K562 (cell line): ENCODE data around the gene MFSD11. TPM values are rescaled to one million over a fixed set of nuclear protein-coding genes. Genes with fewer than 3 reads are reported as not detected.

Experiments used
- ESRRB ChIP-seq: fragments of 250-450 bp; sonication (Bioruptor Pico); IDR thresholded peaks from 2 replicates; pipeline ENCODE4 v1.5.0; 2020; ENCODE audit warnings: mild to moderate bottlenecking, moderate library complexity, borderline replicate concordance
- FOXK2 ChIP-seq, 2 experiments: fragments of 450-650 bp; IDR thresholded peaks in 1 of 2; conservative IDR thresholded peaks in 1 of 2; 2 replicates each; pipeline ENCODE4 v1.6.1; 2016; ENCODE audit warnings: low read depth in 2 of 2, mild to moderate bottlenecking in 1 of 2
- GATA2 ChIP-seq: sonication (generic); formaldehyde crosslinking; IDR thresholded peaks from 2 replicates; pipeline ENCODE4 v1.4.0; 2020; ENCODE audit warnings: mild to moderate bottlenecking, missing genetic modification reagents
- HDGF ChIP-seq: fragments of 450-650 bp; IDR thresholded peaks from 2 replicates; pipeline ENCODE4 v1.6.1; 2016
- L3MBTL2 ChIP-seq: fragments of 450-650 bp; IDR thresholded peaks from 2 replicates; pipeline ENCODE4 v1.6.1; 2016; ENCODE audit warnings: mild to moderate bottlenecking, moderate library complexity
- NFE2 ChIP-seq: IDR thresholded peaks from 2 replicates; pipeline ENCODE4 v1.6.1; 2014; ENCODE audit warnings: antibody characterized with exemption, low read depth
- NFIX ChIP-seq: fragments of 250-450 bp; sonication (Bioruptor Pico); IDR thresholded peaks from 2 replicates; pipeline ENCODE4 v1.4.0; 2020; ENCODE audit warnings: low read depth, mild to moderate bottlenecking, moderate library complexity
- NRF1 ChIP-seq, 2 experiments: fragments of 450-650 bp; IDR thresholded peaks in 1 of 2; conservative IDR thresholded peaks in 1 of 2; 2 replicates each; pipeline ENCODE4 v1.6.1; 2014; ENCODE audit warnings: mild to moderate bottlenecking in 2 of 2
- POLR2AphosphoS5 ChIP-seq: IDR thresholded peaks from 2 replicates; pipeline ENCODE4 v1.6.1; 2011; ENCODE audit warnings: mild to moderate bottlenecking, low read depth, low read length, moderate library complexity; ENCODE audit not compliant: control insufficient read depth, insufficient read depth
- SMAD1 ChIP-seq: fragments of 150-350 bp; IDR thresholded peaks from 2 replicates; pipeline ENCODE4 v1.6.1; 2014; ENCODE audit warnings: low read length, low read depth; ENCODE audit not compliant: partially characterized antibody
- SMARCA4 ChIP-seq: fragments of 450-650 bp; IDR thresholded peaks from 2 replicates; pipeline ENCODE4 v1.6.1; 2016
- SP1 ChIP-seq: sonication (generic); formaldehyde crosslinking; IDR thresholded peaks from 2 replicates; pipeline ENCODE4 v1.8.1; 2022; ENCODE audit warnings: mild to moderate bottlenecking, missing genetic modification reagents
- SRSF9 ChIP-seq: fragments of 200-400 bp; formaldehyde crosslinking; IDR thresholded peaks from 2 replicates; pipeline ENCODE4 v1.6.1; 2017; ENCODE audit warnings: low read depth, low read length, borderline replicate concordance
- ZBTB11 ChIP-seq, 3 experiments: fragments of 200-800 bp in 1 of 3; fragments of 250-450 bp in 1 of 3; fragments of 450-650 bp in 1 of 3; sonication (Bioruptor Pico) in 1 of 3; sonication (Bioruptor generic) in 1 of 3; formaldehyde crosslinking in 1 of 3; IDR thresholded peaks; 2 replicates each; pipeline versions ENCODE4 v1.6.1 to v1.8.0; 2016 to 2022; ENCODE audit warnings: mild to moderate bottlenecking in 2 of 3, missing genetic modification characterization in 2 of 3, missing compliant biosample characterization in 1 of 3, moderate library complexity in 1 of 3
- ZBTB2 ChIP-seq: fragments of 450-650 bp; IDR thresholded peaks from 2 replicates; pipeline ENCODE4 v1.6.1; 2016; ENCODE audit warnings: antibody characterized with exemption
- ZFP36 ChIP-seq: fragments of 150-350 bp; IDR thresholded peaks from 2 replicates; pipeline ENCODE4 v1.6.1; 2018; ENCODE audit warnings: low read length, low read depth; ENCODE audit not compliant: partially characterized antibody
- ZNF217 ChIP-seq: sonication (generic); formaldehyde crosslinking; IDR thresholded peaks from 2 replicates; pipeline ENCODE4 v1.8.0; 2022; ENCODE audit warnings: mild to moderate bottlenecking, missing genetic modification reagents
- ZNF696 ChIP-seq: fragments of 250-450 bp; sonication (Bioruptor Pico); conservative IDR thresholded peaks from 2 replicates; pipeline ENCODE4 v1.4.0; 2020; ENCODE audit warnings: mild to moderate bottlenecking, moderate library complexity
- polyA plus RNA-seq, 8 experiments: library from polyadenylated mRNA; depleted of rRNA in 4 of 8; stranded (reverse) in 5 of 8; unstranded in 3 of 8; fragments of >200 nt; fragmentation: Nextera tagmentation in 2 of 8; fragmentation: Illumina TruSeq in 1 of 8; extraction: Ambion mirVana in 2 of 8; extraction: Trizol in 1 of 8; gene quantifications; 2 replicates each; pipeline versions ENCODE4 v1.2.1 to v1.2.3, GENCODE V29; 2011 to 2014; ENCODE audit warnings: inconsistent platforms in 1 of 8, missing spikeins in 1 of 8
- total RNA-seq, 7 experiments: library from RNA; depleted of rRNA in 6 of 7; stranded (reverse); fragments of >200 nt in 6 of 7; fragmentation: Illumina TruSeq in 2 of 7; extraction: Trizol in 2 of 7; gene quantifications; 2 replicates each; pipeline versions ENCODE4 v1.2.1 to v1.2.3, GENCODE V29; 2011 to 2021; ENCODE audit warnings: low replicate concordance in 1 of 7
- TF ChIP-seq, protein P1 (sequence below), 2 experiments: IDR thresholded peaks in 1 of 2; conservative IDR thresholded peaks in 1 of 2; 2 replicates each; pipeline ENCODE4 v1.6.1; 2016; ENCODE audit warnings: low read depth in 2 of 2, mild to moderate bottlenecking in 1 of 2, missing compliant biosample characterization in 1 of 2, missing genetic modification characterization in 1 of 2, moderate library complexity in 1 of 2

MFSD11 gene
- total and polyA plus RNA-seq, 9 of the 15 experiments (the other 6 are each of a cell fraction or from before 2014, with no cell fraction given) = 14.4 to 24.5 (median 19.9) TPM

- TF ChIP-seq ZBTB11 (CRISPR knock-in tag; IDR thresholded peaks at IDR 0.05) (peak in 1 of 3 experiments; percentile 84; a peak in 2 of 6 replicates), POLR2AphosphoS5 (no peak; the same call in none of the 2 replicates), ZBTB2 (0 out of 2 replicates have a peak, but pooled peaks have one; percentile 19), ZNF696 (CRISPR knock-in tag) (no peak), GATA2 (CRISPR knock-in tag) (peak; percentile 79), SMAD1 (no peak), HDGF (no peak), FOXK2 (conservative IDR thresholded peaks at IDR 0.05 in 1 of 2, IDR thresholded peaks at IDR 0.05 in 1 of 2; ENCODE audit: low read depth in 2 of 2) (no peak), SP1 (CRISPR knock-in tag) (peak; percentile 65), SMARCA4 (0 out of 2 replicates have a peak, but pooled peaks have one; percentile 14), ESRRB (CRISPR knock-in tag) (no peak), L3MBTL2 (peak; percentile 94), NRF1 (conservative IDR thresholded peaks at IDR 0.05 in 1 of 2, IDR thresholded peaks at IDR 0.05 in 1 of 2) (peak; percentile 78 to 82), ZFP36 (no peak), NFE2 (no peak), NFIX (CRISPR knock-in tag) (no peak), SRSF9 (no peak), ZNF217 (CRISPR knock-in tag) (no peak)
- TF ChIP-seq, protein P1, sequence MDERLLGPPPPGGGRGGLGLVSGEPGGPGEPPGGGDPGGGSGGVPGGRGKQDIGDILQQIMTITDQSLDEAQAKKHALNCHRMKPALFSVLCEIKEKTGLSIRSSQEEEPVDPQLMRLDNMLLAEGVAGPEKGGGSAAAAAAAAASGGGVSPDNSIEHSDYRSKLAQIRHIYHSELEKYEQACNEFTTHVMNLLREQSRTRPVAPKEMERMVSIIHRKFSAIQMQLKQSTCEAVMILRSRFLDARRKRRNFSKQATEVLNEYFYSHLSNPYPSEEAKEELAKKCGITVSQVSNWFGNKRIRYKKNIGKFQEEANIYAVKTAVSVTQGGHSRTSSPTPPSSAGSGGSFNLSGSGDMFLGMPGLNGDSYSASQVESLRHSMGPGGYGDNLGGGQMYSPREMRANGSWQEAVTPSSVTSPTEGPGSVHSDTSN (CRISPR knock-in tag; IDR thresholded peaks at IDR 0.05; ENCODE audit: low read depth) = no peak
- TF ChIP-seq, protein P1 (tag; conservative IDR thresholded peaks at IDR 0.05; ENCODE audit: low read depth) = no peak
Measured at GRCh38 chr17:76726776-76727718, 10.9 kb upstream of the MFSD11 start, which contains the start of gene METTL23 (continued).
